ENCODE measurements around the gene VEPH1.

The VEPH1 gene

GRCh38 chr3:157522648-157523047, 19.4 kb upstream of the VEPH1 start:
- no peak for DNase-seq

DNA sequence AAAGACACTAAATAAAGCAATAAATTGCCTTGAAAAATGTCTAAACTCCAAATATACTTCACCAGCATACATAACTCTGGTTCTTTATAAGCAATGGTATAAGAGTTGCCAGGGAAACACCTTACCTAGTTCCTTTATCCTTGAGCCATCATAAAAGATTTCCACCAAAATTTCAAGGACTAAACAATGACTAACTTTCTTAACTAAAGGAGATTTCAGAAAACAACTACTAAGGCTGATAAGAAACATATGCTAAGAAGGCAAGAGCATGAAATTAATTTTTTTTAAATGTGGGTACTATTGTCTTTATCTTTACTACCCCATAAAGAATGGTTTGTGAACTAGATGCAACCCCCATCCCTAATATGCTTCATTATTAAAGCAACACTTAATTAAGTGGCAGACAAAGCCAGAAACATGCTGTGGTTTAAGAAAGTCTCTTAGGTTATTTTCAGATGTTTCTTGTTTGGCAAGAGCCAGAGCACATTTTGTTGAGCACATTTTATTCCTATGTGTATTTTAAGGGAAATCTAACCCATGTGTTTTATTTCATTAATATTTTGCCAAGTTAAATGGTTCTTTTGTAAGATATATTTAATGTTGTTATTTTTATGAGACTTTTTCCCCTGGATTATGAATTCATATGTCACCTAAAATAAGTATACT, 17.4 kb upstream of the VEPH1 start:
- no peak for DNase-seq

- DNase-seq: no peak
Measured at GRCh38 chr3:157518881-157519280, 15.7 kb upstream of the VEPH1 start.

DNA sequence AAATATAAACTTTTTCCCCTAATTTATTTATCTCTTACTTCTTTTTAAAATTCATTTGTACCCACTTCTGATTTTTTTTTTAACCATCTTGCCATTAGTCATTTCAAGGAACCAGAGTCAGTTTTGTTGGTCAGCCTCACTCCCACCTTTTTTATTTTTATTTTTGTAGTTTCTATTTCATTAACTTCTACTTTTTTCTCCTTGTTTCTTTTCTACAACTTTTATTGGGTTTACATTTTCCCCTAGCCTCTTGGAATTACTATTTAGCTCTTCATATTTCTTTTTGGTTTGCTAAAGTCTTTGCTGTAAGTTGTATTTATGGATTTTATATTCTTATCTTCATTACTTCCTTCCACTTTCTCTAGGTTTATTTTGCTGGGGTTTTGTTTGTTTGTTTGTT, 13.7 kb upstream of the VEPH1 start:
- no peak for DNase-seq

- DNase-seq: no peak
Measured at GRCh38 chr3:157515398-157515797, 12.2 kb upstream of the VEPH1 start.

- DNase-seq: no peak
Measured at GRCh38 chr3:157514371-157514895, 11.2 kb upstream of the VEPH1 start.

DNA sequence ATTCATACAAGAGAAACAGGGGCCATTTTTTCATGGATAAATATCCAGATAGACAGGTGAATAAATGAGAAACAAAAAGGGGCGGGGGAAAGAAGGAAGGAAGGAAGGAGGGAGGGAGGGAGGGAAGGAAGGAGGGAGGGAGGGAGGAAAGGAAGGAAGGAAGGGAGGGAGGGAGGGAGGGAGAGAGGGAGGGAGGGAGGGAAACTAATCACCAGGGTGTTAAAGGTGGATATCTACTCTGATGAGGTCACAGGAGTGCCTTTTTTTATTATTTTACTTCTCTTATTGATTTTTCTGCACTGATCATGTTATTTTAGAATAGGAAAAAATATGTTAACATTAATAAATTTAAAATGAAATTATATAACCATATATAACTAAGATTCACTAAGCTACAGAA, 10.4 kb upstream of the VEPH1 start:
- DNase-seq: no peak

- DNase-seq: no peak
Measured at GRCh38 chr3:157512534-157512933, 9.3 kb upstream of the VEPH1 start.

DNA sequence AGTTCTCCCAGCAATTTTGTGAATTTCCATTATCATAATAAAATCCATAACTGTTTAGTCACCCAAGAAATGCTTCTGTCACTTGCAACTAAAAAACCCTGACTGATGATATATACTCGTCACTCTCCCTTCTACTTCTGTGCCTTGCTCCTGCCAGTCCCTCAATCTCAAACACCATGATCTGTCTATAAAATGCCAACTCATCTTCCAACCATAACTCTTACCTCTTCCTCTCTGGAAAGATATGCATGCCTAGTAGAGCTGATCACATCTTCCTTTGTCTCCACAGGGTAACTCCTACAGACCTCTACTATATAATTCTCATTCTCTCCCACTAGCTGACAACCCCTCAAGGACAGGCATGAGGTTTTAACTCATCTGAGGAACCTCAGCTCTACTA, 5.2 kb upstream of the VEPH1 start:
- DNase-seq: no peak

GRCh38 chr3:157501863-157502262, 1.4 kb downstream of the VEPH1 start:
- DNase-seq: no peak

DNA sequence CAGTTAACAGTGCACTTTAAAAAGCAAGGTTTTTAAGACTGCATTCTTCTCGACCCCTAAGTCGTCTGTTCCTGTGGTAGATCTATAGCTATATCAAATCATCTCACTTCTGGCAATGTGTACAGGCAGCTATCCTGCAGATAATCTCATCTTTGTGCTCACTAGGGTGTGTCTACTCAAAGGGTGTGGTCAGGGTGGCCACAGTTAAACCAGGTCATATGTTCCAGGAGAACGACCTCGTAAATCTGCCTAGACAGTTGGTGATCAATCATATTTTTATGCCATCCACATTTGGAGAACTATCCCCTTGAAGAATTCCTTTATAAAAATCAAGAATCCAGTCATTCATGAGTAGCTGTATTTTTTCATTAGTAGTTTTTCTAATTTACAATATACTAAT, 3.0 kb downstream of the VEPH1 start:
- no peak for DNase-seq

- DNase-seq: peak; percentile 21
Measured at GRCh38 chr3:157499342-157499963, 3.8 kb downstream of the VEPH1 start.

DNA sequence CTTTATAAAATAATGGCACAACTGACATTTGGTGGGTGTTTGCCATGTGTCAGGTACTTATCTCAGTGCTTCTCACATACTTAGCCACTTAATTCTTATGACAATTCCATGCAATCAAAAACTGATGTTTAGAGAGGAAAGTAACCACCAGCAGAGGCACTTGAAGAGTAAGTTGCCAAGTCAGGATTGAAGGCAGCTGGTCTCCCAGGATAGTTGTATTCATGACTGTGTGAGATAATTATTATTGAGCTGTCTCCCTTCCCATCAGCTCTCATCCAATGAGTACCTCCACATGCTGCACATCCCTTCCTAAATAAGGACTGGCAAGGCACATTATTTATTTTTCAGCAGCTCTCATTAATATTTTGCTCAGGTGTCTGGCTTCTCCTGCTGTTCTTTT, 4.8 kb downstream of the VEPH1 start:
- DNase-seq: no peak

GRCh38 chr3:157495846-157496245, 7.4 kb downstream of the VEPH1 start:
- no peak for DNase-seq

GRCh38 chr3:157494581-157495281, 8.5 kb downstream of the VEPH1 start:
- peak; percentile 31 for DNase-seq

DNA sequence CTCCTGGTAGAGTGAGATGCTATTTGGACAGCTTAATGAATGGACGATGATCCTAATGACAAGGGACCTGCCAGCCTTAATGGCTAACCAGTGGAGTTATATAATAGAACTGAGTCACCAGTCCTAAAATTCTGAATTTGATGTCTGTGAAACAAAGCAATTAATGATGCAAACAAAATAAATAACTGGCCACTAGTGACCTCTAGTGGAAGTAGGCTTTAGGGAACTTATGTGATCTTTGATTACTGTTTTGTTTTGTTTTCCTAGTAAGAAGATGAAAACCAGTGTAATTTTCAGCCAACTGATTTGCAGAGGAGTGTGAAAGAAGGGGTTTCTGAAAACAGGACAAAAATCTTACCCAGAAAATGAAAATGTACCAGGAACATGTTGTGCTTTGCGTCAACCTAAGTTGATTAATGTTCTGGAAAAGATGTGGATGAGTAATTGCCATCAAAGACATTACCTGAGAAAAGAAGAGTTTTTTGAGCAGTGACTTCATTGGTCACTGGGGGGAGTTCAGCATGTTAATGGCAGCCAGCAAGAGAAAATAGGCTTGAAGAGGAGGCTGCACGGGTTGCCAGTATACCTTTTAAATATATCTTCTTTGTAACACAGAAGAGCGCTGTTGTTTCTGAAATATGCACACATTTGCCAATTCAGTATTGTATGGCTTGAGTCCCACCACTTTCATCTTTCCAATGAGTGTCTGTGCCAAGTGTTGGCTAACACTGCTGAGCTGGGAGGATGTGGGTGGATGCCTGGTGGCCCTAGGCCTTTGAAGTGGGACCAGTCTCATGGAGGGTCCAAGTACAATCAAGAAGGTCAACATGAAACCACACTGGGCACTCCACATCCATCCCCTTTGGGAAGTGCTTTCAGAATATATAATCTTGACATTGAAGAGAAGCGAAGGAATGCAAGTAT, 9.3 kb downstream of the VEPH1 start:
- peak; percentile 71 for DNase-seq

DNA sequence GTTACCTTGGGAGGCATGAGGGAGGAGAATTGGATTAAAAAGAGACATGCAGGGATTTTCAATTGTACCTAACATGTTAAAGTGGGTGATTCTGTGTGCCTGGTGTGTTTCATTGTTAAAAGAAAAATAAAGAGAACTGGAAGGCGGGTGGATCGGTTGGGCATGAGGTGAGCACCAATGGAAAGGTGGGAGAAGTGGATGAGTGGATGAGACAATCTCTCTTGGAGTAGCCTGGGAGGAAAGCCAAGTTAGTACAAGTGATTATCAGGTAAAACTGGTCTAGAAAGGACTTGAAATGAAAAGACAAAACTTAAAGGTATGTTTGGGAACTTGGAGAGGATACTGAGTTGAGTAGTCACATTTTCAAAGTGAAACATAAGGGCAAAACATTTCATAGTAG, 12.1 kb downstream of the VEPH1 start:
- DNase-seq: no peak

- no peak for DNase-seq
Measured at GRCh38 chr3:157488144-157488543, 15.1 kb downstream of the VEPH1 start.

GRCh38 chr3:157487339-157487738, 15.9 kb downstream of the VEPH1 start:
- peak; percentile 22 for DNase-seq

DNA sequence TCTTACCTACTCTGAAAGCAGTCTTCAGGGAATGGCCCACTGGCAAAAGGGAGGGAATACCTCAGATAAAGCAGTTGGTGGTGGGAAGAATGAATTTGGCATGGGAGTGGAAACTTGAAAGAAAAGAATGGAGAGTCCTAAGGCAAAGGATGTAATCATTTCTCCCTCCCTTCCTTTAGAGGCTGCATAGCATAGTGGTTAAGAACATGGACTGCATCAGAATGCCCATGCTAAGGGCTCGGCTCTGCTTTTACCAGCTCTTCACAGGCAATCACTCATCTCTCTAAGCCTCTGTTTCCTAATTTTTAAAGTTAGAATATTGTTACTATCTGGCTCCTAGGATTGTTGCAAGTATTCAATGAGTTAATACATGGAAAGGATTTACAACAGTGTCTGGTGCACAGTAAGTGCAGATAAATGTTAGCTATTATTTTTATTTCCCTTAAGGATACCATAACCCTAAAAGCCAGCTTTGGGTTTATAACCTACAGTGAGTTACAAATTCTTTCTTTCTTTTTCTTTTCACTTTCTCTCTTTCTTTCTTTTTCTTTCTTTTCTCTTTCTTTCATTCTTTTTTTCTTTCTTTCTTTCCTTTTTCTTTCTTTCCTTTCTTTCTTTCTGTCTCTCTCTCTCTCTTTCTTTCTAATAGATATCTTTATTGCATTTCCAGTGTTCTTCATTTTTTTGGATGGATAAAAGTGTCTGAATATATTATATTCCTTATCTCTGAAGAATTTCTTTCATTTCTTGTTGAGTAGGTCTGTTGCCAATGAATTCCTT, 23.6 kb downstream of the VEPH1 start:
- DNase-seq: no peak

GRCh38 chr3:157477441-157477840, 25.8 kb downstream of the VEPH1 start:
- DNase-seq: peak; percentile 23

GRCh38 chr3:157475921-157476414, 27.2 kb downstream of the VEPH1 start:
- peak; percentile 73 for DNase-seq

Data from fibroblast of skin of right quadriceps (primary cell).